NCI-H345 (cell line): ENCODE measurements around the gene TRIM2.

Experiments
- DNase-seq: peaks from one replicate; lab custom pipeline; 2025; lab: John Stamatoyannopoulos, UW

TRIM2 gene

DNA sequence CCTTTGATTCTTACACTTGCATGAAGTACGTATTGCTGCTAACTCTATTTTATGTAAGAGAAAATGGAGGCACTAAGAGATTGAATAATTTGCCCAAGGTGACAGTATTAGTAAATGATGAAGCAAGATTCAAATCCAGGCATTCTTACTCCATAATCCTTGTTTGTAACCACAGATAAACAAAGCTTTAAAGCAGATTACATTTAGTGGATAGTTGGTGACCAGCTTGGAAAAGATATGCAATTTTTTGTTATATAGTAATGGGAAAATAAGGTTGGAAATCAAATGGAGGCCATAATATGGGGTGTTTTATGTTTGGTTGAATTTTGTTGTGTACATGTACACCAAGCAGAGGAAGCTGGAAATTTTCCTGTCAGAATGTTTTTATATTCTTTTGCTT lies 171.1 kb downstream of the TRIM2 start:
- no peak for DNase-seq

DNA sequence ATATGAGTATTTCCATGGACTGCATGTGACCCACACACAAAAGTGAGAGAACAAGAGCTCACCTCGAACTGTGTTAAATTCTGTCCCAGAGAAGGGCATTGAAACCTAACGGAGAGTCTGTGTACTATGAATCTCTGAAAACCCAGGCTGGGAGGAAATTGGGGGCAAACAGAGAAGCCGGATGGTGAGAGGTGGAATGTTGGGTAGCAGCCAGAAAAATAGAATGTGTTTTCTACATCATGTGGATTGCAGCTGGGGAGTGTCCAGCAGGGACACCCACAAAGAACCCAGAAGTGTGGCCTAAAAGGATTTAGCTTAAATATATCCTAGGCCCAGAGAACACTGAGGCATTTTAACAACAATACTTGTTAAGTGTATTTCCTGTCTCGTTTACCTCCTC lies 178.9 kb downstream of the TRIM2 start:
- DNase-seq: no peak

- DNase-seq: no peak
Measured at GRCh38 chr4:153384160-153384559, 179.9 kb downstream of the TRIM2 start.

GRCh38 chr4:153385784-153386183 lies 181.5 kb downstream of the TRIM2 start:
- DNase-seq: no peak

GRCh38 chr4:153387981-153388380 lies 183.7 kb downstream of the TRIM2 start:
- DNase-seq: no peak
